ENCODE results near the gene GFI1B. TPM values are rescaled to one million over a fixed set of nuclear protein-coding genes. Genes with fewer than 3 reads are reported as not detected.

The GFI1B gene
- total RNA-seq, 1 donor from 2014 or later = not detected

DNA sequence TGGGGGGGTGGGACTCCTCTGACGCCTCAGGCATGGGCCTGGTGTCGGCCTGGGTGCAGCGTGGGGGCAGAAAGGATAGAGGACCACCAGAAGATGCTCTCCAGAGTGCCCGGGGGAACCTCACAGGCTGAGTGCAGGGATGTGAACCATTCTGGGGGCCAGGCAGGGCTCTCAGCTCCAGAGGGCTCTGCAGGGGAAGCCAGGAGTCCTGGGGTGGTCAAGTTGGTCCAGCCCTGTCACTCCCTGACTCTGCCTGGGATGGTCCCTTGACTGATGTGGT, 6.5 kb downstream of the GFI1B start:
- H3K4me1 Mint-ChIP-seq (ENCODE audit: low read depth, unreplicated experiment) = peaks cover 2% of the 10 kb centered on the region
- H3K9me3 ChIP-seq (ENCODE audit: insufficient read depth, low read depth, low read length) = no peaks in the 10 kb centered on the region
- FAIRE-seq = no peak
- no peak overlapping the region for H3K27ac ChIP-seq (ENCODE audit: low read depth, low read length)
- H3K27me3 Mint-ChIP-seq (ENCODE audit: low read depth, unreplicated experiment) = peaks cover 56% of the 10 kb centered on the region
- TF ChIP-seq, protein P1, sequence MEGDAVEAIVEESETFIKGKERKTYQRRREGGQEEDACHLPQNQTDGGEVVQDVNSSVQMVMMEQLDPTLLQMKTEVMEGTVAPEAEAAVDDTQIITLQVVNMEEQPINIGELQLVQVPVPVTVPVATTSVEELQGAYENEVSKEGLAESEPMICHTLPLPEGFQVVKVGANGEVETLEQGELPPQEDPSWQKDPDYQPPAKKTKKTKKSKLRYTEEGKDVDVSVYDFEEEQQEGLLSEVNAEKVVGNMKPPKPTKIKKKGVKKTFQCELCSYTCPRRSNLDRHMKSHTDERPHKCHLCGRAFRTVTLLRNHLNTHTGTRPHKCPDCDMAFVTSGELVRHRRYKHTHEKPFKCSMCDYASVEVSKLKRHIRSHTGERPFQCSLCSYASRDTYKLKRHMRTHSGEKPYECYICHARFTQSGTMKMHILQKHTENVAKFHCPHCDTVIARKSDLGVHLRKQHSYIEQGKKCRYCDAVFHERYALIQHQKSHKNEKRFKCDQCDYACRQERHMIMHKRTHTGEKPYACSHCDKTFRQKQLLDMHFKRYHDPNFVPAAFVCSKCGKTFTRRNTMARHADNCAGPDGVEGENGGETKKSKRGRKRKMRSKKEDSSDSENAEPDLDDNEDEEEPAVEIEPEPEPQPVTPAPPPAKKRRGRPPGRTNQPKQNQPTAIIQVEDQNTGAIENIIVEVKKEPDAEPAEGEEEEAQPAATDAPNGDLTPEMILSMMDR (IDR thresholded peaks at IDR 0.05; ENCODE audit: insufficient read depth, low read depth, low read length) = no peak
- no peak for TF ChIP-seq EZH2 (IDR thresholded peaks at IDR 0.05; ENCODE audit: insufficient read depth, low read length)
- no peak overlapping the region for H3K4me2 ChIP-seq (ENCODE audit: low read length)
- H3K4me3 ChIP-seq (ENCODE audit: insufficient read depth, low read depth, low read length) = no peak overlapping the region
- H3K27me3 ChIP-seq (ENCODE audit: insufficient read depth, low read length) = peaks cover 19% of the 10 kb centered on the region
- H3K79me2 ChIP-seq (ENCODE audit: insufficient read depth, low read length) = no peaks in the 10 kb centered on the region
- H2AFZ ChIP-seq (ENCODE audit: low read depth, low read length) = no peak overlapping the region
- H3K27ac Mint-ChIP-seq (ENCODE audit: unreplicated experiment) = no peak overlapping the region
- no peaks in the 10 kb centered on the region for H4K20me1 ChIP-seq (ENCODE audit: insufficient read depth, low read length)
- H3K4me1 ChIP-seq (ENCODE audit: insufficient read depth, low read length) = no peaks in the 10 kb centered on the region
- no peak overlapping the region for H3K4me3 Mint-ChIP-seq (ENCODE audit: unreplicated experiment)
- H3K9me3 Mint-ChIP-seq (ENCODE audit: unreplicated experiment) = no peaks in the 10 kb centered on the region
- H3K36me3 ChIP-seq (ENCODE audit: insufficient read depth, low read length) = no peaks in the 10 kb centered on the region
- H3K9ac ChIP-seq (ENCODE audit: low read length) = no peak overlapping the region
- H3K36me3 Mint-ChIP-seq (ENCODE audit: low read depth, unreplicated experiment) = peaks cover 2% of the 10 kb centered on the region
- no peak for DNase-seq (ENCODE audit: low read depth)

DNA sequence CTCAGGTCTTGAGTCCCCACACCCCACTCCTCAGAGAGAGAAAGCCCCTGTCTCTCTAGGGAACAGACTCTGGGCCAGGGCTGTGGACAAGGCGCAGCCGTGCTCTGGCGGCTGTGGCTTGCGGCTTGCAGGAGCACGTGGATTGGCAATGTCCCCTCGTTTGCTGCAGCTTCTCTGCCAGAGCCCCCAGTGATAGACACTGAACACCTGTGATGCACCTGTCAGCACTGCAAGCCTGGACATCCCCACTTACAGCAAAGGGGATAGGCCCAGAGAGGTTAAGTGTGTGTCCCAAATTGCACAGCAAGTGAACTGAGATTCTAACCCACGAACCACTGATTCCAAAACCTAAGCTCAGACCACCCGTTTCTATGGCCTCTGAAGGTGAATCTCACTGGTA, 7.0 kb downstream of the GFI1B start:
- H2AFZ ChIP-seq (ENCODE audit: low read depth, low read length) = no peak overlapping the region
- no peak overlapping the region for H3K4me2 ChIP-seq (ENCODE audit: low read length)
- H3K79me2 ChIP-seq (ENCODE audit: insufficient read depth, low read length) = no peaks in the 10 kb centered on the region
- FAIRE-seq = no peak
- Mint-ChIP-seq H3K4me1 (ENCODE audit: low read depth, unreplicated experiment) (peaks cover 2% of the 10 kb centered on the region), H3K27ac (ENCODE audit: unreplicated experiment) (no peak overlapping the region), H3K27me3 (ENCODE audit: low read depth, unreplicated experiment) (peaks cover 57% of the 10 kb centered on the region), H3K36me3 (ENCODE audit: low read depth, unreplicated experiment) (peaks cover 2% of the 10 kb centered on the region), H3K4me3 (ENCODE audit: unreplicated experiment) (no peak overlapping the region), H3K9me3 (ENCODE audit: unreplicated experiment) (no peaks in the 10 kb centered on the region)
- no peak for TF ChIP-seq EZH2 (IDR thresholded peaks at IDR 0.05; ENCODE audit: insufficient read depth, low read length)
- TF ChIP-seq, protein P1 (IDR thresholded peaks at IDR 0.05; ENCODE audit: insufficient read depth, low read depth, low read length) = no peak
- H3K4me3 ChIP-seq (ENCODE audit: insufficient read depth, low read depth, low read length) = no peak overlapping the region
- DNase-seq (ENCODE audit: low read depth) = no peak
- peaks cover 19% of the 10 kb centered on the region for H3K27me3 ChIP-seq (ENCODE audit: insufficient read depth, low read length)
- no peaks in the 10 kb centered on the region for H3K36me3 ChIP-seq (ENCODE audit: insufficient read depth, low read length)
- no peak overlapping the region for H3K27ac ChIP-seq (ENCODE audit: low read depth, low read length)
- no peak overlapping the region for H3K9ac ChIP-seq (ENCODE audit: low read length)
- H4K20me1 ChIP-seq (ENCODE audit: insufficient read depth, low read length) = no peaks in the 10 kb centered on the region
- H3K4me1 ChIP-seq (ENCODE audit: insufficient read depth, low read length) = no peaks in the 10 kb centered on the region
- no peaks in the 10 kb centered on the region for H3K9me3 ChIP-seq (ENCODE audit: insufficient read depth, low read depth, low read length)

DNA sequence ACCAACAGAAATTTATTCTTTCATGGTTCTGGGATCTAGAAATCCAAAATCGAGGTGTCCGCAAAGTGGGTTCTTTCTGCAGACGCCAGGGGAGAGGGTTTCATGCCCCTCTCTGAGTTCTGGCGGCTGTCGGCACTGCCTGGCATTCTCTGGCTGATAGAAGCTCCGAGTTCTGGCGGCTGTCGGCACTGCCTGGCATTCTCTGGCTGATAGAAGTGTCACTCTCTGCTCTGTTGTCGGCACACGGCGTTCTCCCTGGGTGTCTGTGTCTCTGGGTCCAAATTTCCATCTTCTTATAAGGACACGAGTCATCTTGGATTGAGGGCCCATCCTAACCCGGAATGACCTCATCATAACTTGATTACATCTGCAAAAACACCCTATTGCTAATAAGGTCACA, 7.6 kb downstream of the GFI1B start:
- Histone ChIP-seq H3K36me3 (ENCODE audit: insufficient read depth, low read length) (no peaks in the 10 kb centered on the region), H3K4me1 (ENCODE audit: insufficient read depth, low read length) (no peaks in the 10 kb centered on the region), H3K4me3 (ENCODE audit: insufficient read depth, low read depth, low read length) (no peak overlapping the region), H3K27ac (ENCODE audit: low read depth, low read length) (no peak overlapping the region), H4K20me1 (ENCODE audit: insufficient read depth, low read length) (no peaks in the 10 kb centered on the region), H3K4me2 (ENCODE audit: low read length) (no peak overlapping the region), H3K9ac (ENCODE audit: low read length) (no peak overlapping the region), H3K79me2 (ENCODE audit: insufficient read depth, low read length) (no peaks in the 10 kb centered on the region), H3K9me3 (ENCODE audit: insufficient read depth, low read depth, low read length) (no peaks in the 10 kb centered on the region), H2AFZ (ENCODE audit: low read depth, low read length) (no peak overlapping the region), H3K27me3 (ENCODE audit: insufficient read depth, low read length) (peaks cover 22% of the 10 kb centered on the region)
- Mint-ChIP-seq H3K4me1 (ENCODE audit: low read depth, unreplicated experiment) (peaks cover 2% of the 10 kb centered on the region), H3K9me3 (ENCODE audit: unreplicated experiment) (no peaks in the 10 kb centered on the region), H3K4me3 (ENCODE audit: unreplicated experiment) (no peak overlapping the region), H3K27ac (ENCODE audit: unreplicated experiment) (no peak overlapping the region), H3K27me3 (ENCODE audit: low read depth, unreplicated experiment) (peaks cover 50% of the 10 kb centered on the region), H3K36me3 (ENCODE audit: low read depth, unreplicated experiment) (peaks cover 2% of the 10 kb centered on the region)
- TF ChIP-seq, protein P1 (IDR thresholded peaks at IDR 0.05; ENCODE audit: insufficient read depth, low read depth, low read length) = no peak
- TF ChIP-seq EZH2 (IDR thresholded peaks at IDR 0.05; ENCODE audit: insufficient read depth, low read length) = no peak
- DNase-seq (ENCODE audit: low read depth) (no peak), FAIRE-seq (no peak)
